ENCODE data around the gene ATXN7L1.
A peak's percentile ranks its signal among the peaks of the same experiment; 100 is the strongest.
"Not testable (repeated sequence)": the region's sequence is repeated elsewhere in the genome, so short reads cannot be mapped to it uniquely, and the experiment has no call there.

The ATXN7L1 gene

GRCh38 chr7:105712877-105713276, 163.5 kb downstream of the ATXN7L1 start:
- Histone ChIP-seq H3K9me3 (ENCODE audit: control insufficient read depth, low read length) (no peaks in the 10 kb centered on the region), H3K27ac (no peak overlapping the region), H3K79me2 (no peaks in the 10 kb centered on the region), H3K36me3 (ENCODE audit: control insufficient read depth, insufficient read depth, low read length) (no peaks in the 10 kb centered on the region), H3K9ac (no peak overlapping the region), H3K4me1 (no peaks in the 10 kb centered on the region), H2AFZ (no peak overlapping the region), H3K4me2 (ENCODE audit: low read length) (no peak overlapping the region), H3K4me3 (ENCODE audit: low read depth, low read length) (no peak overlapping the region), H3K27me3 (ENCODE audit: control insufficient read depth, insufficient read depth, low read length) (no peaks in the 10 kb centered on the region)
- TF ChIP-seq CTCF (IDR thresholded peaks at IDR 0.05), result no peak

- H3K27ac ChIP-seq, result no peak overlapping the region
- no peaks in the 10 kb centered on the region for H3K9me3 ChIP-seq (ENCODE audit: control insufficient read depth, low read length)
- TF ChIP-seq CTCF (IDR thresholded peaks at IDR 0.05), result no peak
- H2AFZ ChIP-seq, result no peak overlapping the region
- H3K79me2 ChIP-seq, result no peaks in the 10 kb centered on the region
- H3K4me1 ChIP-seq, result no peaks in the 10 kb centered on the region
- no peak overlapping the region for H3K4me2 ChIP-seq (ENCODE audit: low read length)
- no peak overlapping the region for H3K4me3 ChIP-seq (ENCODE audit: low read depth, low read length)
- H3K36me3 ChIP-seq (ENCODE audit: control insufficient read depth, insufficient read depth, low read length), result no peaks in the 10 kb centered on the region
- H3K27me3 ChIP-seq (ENCODE audit: control insufficient read depth, insufficient read depth, low read length), result no peaks in the 10 kb centered on the region
- H3K9ac ChIP-seq, result no peak overlapping the region
Observed at GRCh38 chr7:105711726-105712402, 164.5 kb downstream of the ATXN7L1 start.

- not testable (repeated sequence) for H3K27ac ChIP-seq; H3K79me2 ChIP-seq; H2AFZ ChIP-seq; H3K4me3 ChIP-seq (ENCODE audit: low read depth, low read length); H3K27me3 ChIP-seq (ENCODE audit: control insufficient read depth, insufficient read depth, low read length); H3K9ac ChIP-seq; H3K9me3 ChIP-seq (ENCODE audit: control insufficient read depth, low read length); H3K4me1 ChIP-seq; H3K36me3 ChIP-seq (ENCODE audit: control insufficient read depth, insufficient read depth, low read length); H3K4me2 ChIP-seq (ENCODE audit: low read length)
Observed at GRCh38 chr7:105710720-105711119, 165.7 kb downstream of the ATXN7L1 start.

GRCh38 chr7:105708763-105709080, 167.7 kb downstream of the ATXN7L1 start:
- no peak overlapping the region for H3K9ac ChIP-seq
- H3K4me2 ChIP-seq (ENCODE audit: low read length), result no peak overlapping the region
- H3K27ac ChIP-seq, result no peak overlapping the region
- H3K79me2 ChIP-seq, result no peaks in the 10 kb centered on the region
- no peak for TF ChIP-seq CTCF (IDR thresholded peaks at IDR 0.05)
- no peaks in the 10 kb centered on the region for H3K9me3 ChIP-seq (ENCODE audit: control insufficient read depth, low read length)
- H3K4me3 ChIP-seq (ENCODE audit: low read depth, low read length), result no peak overlapping the region
- no peaks in the 10 kb centered on the region for H3K36me3 ChIP-seq (ENCODE audit: control insufficient read depth, insufficient read depth, low read length)
- no peak overlapping the region for H2AFZ ChIP-seq
- no peaks in the 10 kb centered on the region for H3K27me3 ChIP-seq (ENCODE audit: control insufficient read depth, insufficient read depth, low read length)
- no peaks in the 10 kb centered on the region for H3K4me1 ChIP-seq

GRCh38 chr7:105707967-105708762, 168.2 kb downstream of the ATXN7L1 start:
- Histone ChIP-seq H3K4me2 (ENCODE audit: low read length) (no peak overlapping the region), H3K36me3 (ENCODE audit: control insufficient read depth, insufficient read depth, low read length) (no peaks in the 10 kb centered on the region), H2AFZ (peak overlapping the region; percentile 10), H3K27ac (no peak overlapping the region), H3K27me3 (ENCODE audit: control insufficient read depth, insufficient read depth, low read length) (no peaks in the 10 kb centered on the region), H3K9ac (no peak overlapping the region), H3K4me1 (no peaks in the 10 kb centered on the region), H3K79me2 (no peaks in the 10 kb centered on the region), H3K4me3 (ENCODE audit: low read depth, low read length) (no peak overlapping the region), H3K9me3 (ENCODE audit: control insufficient read depth, low read length) (no peaks in the 10 kb centered on the region)
- no peak for TF ChIP-seq CTCF (IDR thresholded peaks at IDR 0.05)
